GM12892 (cell line): Measurements from ENCODE around the gene PSMC6.

Experiments
- POLR2A ChIP-seq: IDR thresholded peaks from 2 replicates; pipeline ENCODE4 v1.6.1; 2011; ENCODE audit warnings: low read depth, low read length, control low read depth
- POLR2AphosphoS5 ChIP-seq: IDR thresholded peaks from 2 replicates; pipeline ENCODE4 v1.6.1; 2011; ENCODE audit warnings: low read depth, low read length, control low read depth
- TAF1 ChIP-seq: IDR thresholded peaks from 2 replicates; pipeline ENCODE4 v1.6.1; 2011; ENCODE audit warnings: low read depth, mild to moderate bottlenecking, control low read depth, low read length, borderline replicate concordance

DNA sequence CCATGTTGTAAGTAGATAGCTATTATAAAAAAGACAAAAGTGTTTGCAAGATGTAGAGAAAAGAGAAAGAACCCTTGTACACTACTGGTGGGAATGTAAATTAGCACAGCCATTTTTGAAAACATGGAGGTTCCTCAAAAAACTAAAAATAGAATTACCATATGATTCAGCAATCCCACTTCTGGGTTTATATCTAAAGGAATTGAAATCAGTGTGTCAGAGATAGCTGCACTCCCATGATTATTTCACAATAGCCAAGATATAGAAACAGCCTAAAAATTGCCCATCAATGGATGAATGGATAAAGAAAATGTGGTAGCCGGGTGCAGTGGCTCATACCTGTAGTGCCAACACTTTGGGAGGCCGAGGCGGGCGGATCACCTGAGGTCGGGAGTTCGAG lies 9.2 kb downstream of the PSMC6 start:
- no peak for TF ChIP-seq POLR2AphosphoS5
- no peak for TF ChIP-seq POLR2A
- TF ChIP-seq TAF1 = no peak
